Astrocyte of the cerebellum (primary cell): ENCODE data around the gene CDK19.
"Not testable (repeated sequence)": the region's sequence is repeated elsewhere in the genome, so short reads cannot be mapped to it uniquely, and the experiment has no call there.

Experiments
- DNase-seq: peaks from one replicate; pipeline ENCODE4 v3.0.0-alpha.2; 2011; ENCODE audit warnings: low read depth
- H3K4me3 ChIP-seq: 2 replicates; pipeline ENCODE4 v1.5.1; 2011; ENCODE audit warnings: mild to moderate bottlenecking, low read depth, low read length, moderate library complexity
- CTCF ChIP-seq: IDR thresholded peaks from 2 replicates; pipeline ENCODE4 v1.5.1; 2012; ENCODE audit warnings: low read length, low read depth, moderate library complexity, mild to moderate bottlenecking; ENCODE audit errors: missing control alignments
- in situ Hi-C: cut with HindIII; loops from 2 replicates; pipeline ENCODE4 v1.10.0; 2017; ENCODE audit warnings: low sequenced_read_pairs

The CDK19 gene

GRCh38 chr6:110748453-110748852, 66.8 kb downstream of the CDK19 start:
- in situ Hi-C loops, result no loop called here
- no peak for TF ChIP-seq CTCF
- H3K4me3 ChIP-seq, result no peak overlapping the region
- no peak for DNase-seq

- in situ Hi-C loops, result no loop called here
- H3K4me3 ChIP-seq, result no peak overlapping the region
- no peak for TF ChIP-seq CTCF
- no peak for DNase-seq
Observed at GRCh38 chr6:110746680-110747079, 68.6 kb downstream of the CDK19 start.

- H3K4me3 ChIP-seq, result no peak overlapping the region
- in situ Hi-C loops, result no loop called here
- DNase-seq, result no peak
Observed at GRCh38 chr6:110744991-110745390, 70.3 kb downstream of the CDK19 start.

GRCh38 chr6:110742552-110742951, 72.7 kb downstream of the CDK19 start:
- DNase-seq, H3K4me3 ChIP-seq, in situ Hi-C loops: not testable (repeated sequence)

More at GRCh38 chr6:110744991-110745390, 70.3 kb downstream of the CDK19 start:
- TF ChIP-seq CTCF, result no peak

DNA sequence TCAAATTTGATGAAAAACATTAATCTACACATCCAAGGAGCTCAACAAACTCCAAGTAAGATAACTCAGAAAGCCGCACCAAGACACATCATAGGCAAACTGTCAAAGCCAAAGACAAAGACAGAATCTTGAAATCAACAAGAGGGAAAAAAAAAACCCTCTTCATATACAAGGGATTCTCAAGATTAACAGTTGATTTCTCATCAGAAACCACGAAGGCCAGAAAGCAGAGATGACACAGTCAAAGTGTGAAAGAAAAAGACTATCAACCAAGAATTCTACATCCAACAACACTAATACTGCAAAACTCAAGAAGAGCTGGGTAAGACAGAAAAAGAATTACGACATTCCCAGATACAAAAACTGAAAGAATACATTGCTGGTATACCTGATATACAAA, 73.8 kb downstream of the CDK19 start:
- no peak overlapping the region for H3K4me3 ChIP-seq
- no peak for TF ChIP-seq CTCF
- no peak for DNase-seq
- in situ Hi-C loops, result no loop called here

GRCh38 chr6:110738899-110739365, 76.3 kb downstream of the CDK19 start:
- in situ Hi-C loops, result no loop called here
- TF ChIP-seq CTCF, result no peak
- H3K4me3 ChIP-seq, result no peak overlapping the region
- no peak for DNase-seq

- H3K4me3 ChIP-seq, result no peak overlapping the region
- no peak for DNase-seq
- TF ChIP-seq CTCF, result no peak
- in situ Hi-C loops, result no loop called here
Observed at GRCh38 chr6:110735666-110736065, 79.6 kb downstream of the CDK19 start.
